SK-N-SH treated with all-trans-retinoic acid at 6 μM for 48 hours (cell line): ENCODE results near the gene REPIN1.

Source experiments
- ISL1 ChIP-seq: fragments of 250-450 bp; sonication (Bioruptor Pico); IDR thresholded peaks from 2 replicates; pipeline ENCODE4 v2.1.2; 2022; ENCODE audit warnings: mild to moderate bottlenecking, moderate library complexity
- OSR1 ChIP-seq: fragments of 250-450 bp; sonication (Bioruptor Pico); IDR thresholded peaks from 2 replicates; pipeline ENCODE4 v1.8.0; 2022; ENCODE audit warnings: moderate library complexity, mild to moderate bottlenecking, inconsistent platforms
- POU6F1 ChIP-seq: fragments of 250-450 bp; sonication (Bioruptor Pico); IDR thresholded peaks from 2 replicates; pipeline ENCODE4 v1.8.0; 2021; ENCODE audit warnings: low read depth, mild to moderate bottlenecking, moderate library complexity, borderline replicate concordance
- TCF4 ChIP-seq: fragments of 250-450 bp; sonication (Bioruptor Pico); IDR thresholded peaks from 2 replicates; pipeline ENCODE4 v1.8.0; 2021; ENCODE audit warnings: mild to moderate bottlenecking, moderate library complexity, borderline replicate concordance
- ZFP3 ChIP-seq: fragments of 250-450 bp; sonication (Bioruptor Pico); IDR thresholded peaks from 2 replicates; pipeline ENCODE4 v1.5.0; 2020; ENCODE audit warnings: mild to moderate bottlenecking, moderate library complexity
- ZFP30 ChIP-seq: fragments of 450-650 bp; formaldehyde crosslinking; IDR thresholded peaks from 2 replicates; pipeline ENCODE4 v1.5.0; 2022; ENCODE audit warnings: mild to moderate bottlenecking, moderate library complexity
- ZNF565 ChIP-seq: fragments of 450-650 bp; formaldehyde crosslinking; conservative IDR thresholded peaks from 2 replicates; pipeline ENCODE4 v1.5.0; 2020; ENCODE audit warnings: low read depth, mild to moderate bottlenecking, moderate library complexity

- TF ChIP-seq TCF4 (CRISPR knock-in tag) = no peak
- TF ChIP-seq OSR1 (CRISPR knock-in tag) = no peak
- TF ChIP-seq POU6F1 = no peak
- TF ChIP-seq ISL1 (CRISPR knock-in tag) = no peak
- no peak for TF ChIP-seq ZFP3 (CRISPR knock-in tag)
- TF ChIP-seq ZNF565 (CRISPR knock-in tag) = no peak
- no peak for TF ChIP-seq ZFP30 (CRISPR knock-in tag)
Measured at GRCh38 chr7:150370612-150371071, 2.0 kb downstream of the REPIN1 start.
